T-cell (primary cell): Measurements from ENCODE around the gene PPP2R3B. TPM values are rescaled to one million over a fixed set of nuclear protein-coding genes. Genes with fewer than 3 reads are reported as not detected.

Experiments
- ATAC-seq, 4 experiments: fragments of 200-7000 bp in 3 of 4; fragments of 150-1000 bp in 1 of 4; cut with Tn5 transposase; replicated peaks in 1 of 4; 1 replicate in 3 of 4; 2 replicates in 1 of 4; pipeline ENCODE4 v1.10.0; 2021; ENCODE audit warnings: moderate library complexity in 3 of 4, mild to moderate bottlenecking in 2 of 4, moderate number of reproducible peaks in 1 of 4
- CTCF ChIA-PET, 2 donors: fragments of 300-600 bp; sonication (Branson Sonifier 250); formaldehyde crosslinking; loops; one replicate each; lab custom pipeline; 2022; ENCODE audit warnings: antibody characterized with exemption in 2 of 2; lab: Charles Lee
- POLR2A ChIA-PET, 2 donors: fragments of 300-600 bp; sonication (Branson Sonifier 250); formaldehyde crosslinking; loops; one replicate each; lab custom pipeline; 2022; ENCODE audit warnings: antibody characterized with exemption in 2 of 2; lab: Charles Lee
- DNase-seq, 35 experiments: peaks; one replicate each; pipeline versions ENCODE4 v3.0.0 to v3.0.0-alpha.2; 2013 to 2023
- H3K27ac ChIP-seq: one replicate; pipeline ENCODE4 v1.5.1; 2013; ENCODE audit warnings: low read length
- H3K27me3 ChIP-seq, 2 experiments: replicated peaks in 1 of 2; 1 replicate in 1 of 2; 2 replicates in 1 of 2; pipeline versions ENCODE4 v1.6.1 to v1.7.0; 2013; ENCODE audit warnings: low read length in 1 of 2, mixed read lengths in 1 of 2; ENCODE audit not compliant: control insufficient read depth in 2 of 2, insufficient read depth in 2 of 2; ENCODE audit errors: extremely low read depth in 1 of 2
- H3K36me3 ChIP-seq, 2 donors: 1 replicate in 1 of 2; 2 replicates in 1 of 2; pipeline versions ENCODE4 v1.6.1 to v1.7.0; 2013; ENCODE audit warnings: low read length in 1 of 2; ENCODE audit not compliant: control insufficient read depth in 2 of 2, insufficient read depth in 1 of 2; ENCODE audit errors: extremely low read depth in 1 of 2
- H3K4me1 ChIP-seq, 2 experiments: 1 replicate in 1 of 2; 2 replicates in 1 of 2; pipeline versions ENCODE4 v1.6.1 to v1.7.0; 2013; ENCODE audit warnings: low read length in 2 of 2, mixed read lengths in 1 of 2; ENCODE audit not compliant: insufficient read depth in 2 of 2, control insufficient read depth in 1 of 2; ENCODE audit errors: extremely low read depth in 1 of 2
- H3K4me3 ChIP-seq, 2 donors: 1 replicate in 1 of 2; 2 replicates in 1 of 2; pipeline versions ENCODE4 v1.5.1 to v1.7.0; 2013; ENCODE audit warnings: mild to moderate bottlenecking in 2 of 2, low read length in 1 of 2, moderate library complexity in 1 of 2; ENCODE audit not compliant: control insufficient read depth in 1 of 2; ENCODE audit errors: extremely low read depth in 1 of 2
- H3K9me3 ChIP-seq: 2 replicates; pipeline ENCODE4 v1.7.0; 2013
- H3K27ac Mint-ChIP-seq, 2 donors: one replicate each; pipeline ENCODE4 v1.8.0; 2020 to 2021; ENCODE audit warnings: mild to moderate bottlenecking in 2 of 2, mixed read lengths in 2 of 2
- H3K27me3 Mint-ChIP-seq, 2 donors: one replicate each; pipeline ENCODE4 v1.8.0; 2021 to 2022; ENCODE audit warnings: mixed read lengths in 2 of 2
- H3K36me3 Mint-ChIP-seq: one replicate; pipeline ENCODE4 v1.8.0; 2021; ENCODE audit warnings: mixed read lengths
- H3K4me1 Mint-ChIP-seq, 3 donors: one replicate each; pipeline ENCODE4 v1.8.0; 2020 to 2022; ENCODE audit warnings: mixed read lengths in 3 of 3, mild to moderate bottlenecking in 1 of 3
- H3K4me3 Mint-ChIP-seq, 3 donors: one replicate each; pipeline ENCODE4 v1.8.0; 2020 to 2022; ENCODE audit warnings: mild to moderate bottlenecking in 3 of 3, mixed read lengths in 3 of 3, moderate library complexity in 3 of 3
- H3K9me3 Mint-ChIP-seq, 3 donors: one replicate each; pipeline ENCODE4 v1.8.0; 2020 to 2022; ENCODE audit warnings: mixed read lengths in 3 of 3
- WGBS: methylation state at CpG from one replicate; pipeline ENCODE4 v1.1.5; 2013; ENCODE audit warnings: missing lambda C conversion rate; ENCODE audit not compliant: insufficient coverage; 5-methylcytosine and 5-hydroxymethylcytosine counted together
- total RNA-seq, 35 experiments: library from RNA in 6 of 35; stranded (reverse) in 6 of 35; fragments of 120-200 nt in 1 of 35; gene quantifications; one replicate each; pipeline versions ENCODE4 v1.2.1 to v1.2.4 and lab custom pipeline; 2013 to 2026

Gene PPP2R3B
- total RNA-seq, 5 donors from 2014 or later (not counting 1 experiment from before 2014, with no cell fraction given): 30.5 to 56.5 (median 46.6) TPM

GRCh38 chrX:318739-319578 lies 67.7 kb downstream of the PPP2R3B start, which contains the start of gene GTPBP6:
GTPBP6 (minus strand) TSS chrX:318796; CDS start chrX:318787, 9 bp downstream.
- Mint-ChIP-seq H3K9me3 (no peaks in the 10 kb centered on the region), H3K4me1 (peaks cover 23 to 35% (median 32%) of the 10 kb centered on the region in 3 donors), H3K27ac (peak within 1 kb of the TSS; percentile 96 to 98), H3K27me3 (no peaks in the 10 kb centered on the region), H3K36me3 (peaks cover 3% of the 10 kb centered on the region), H3K4me3 (peak within 1 kb of the TSS in 2 of 3 donors; percentile 88 to 91)
- Histone ChIP-seq H3K36me3 (peaks cover 22 to 24% of the 10 kb centered on the region in 2 donors), H3K4me1 (peaks cover 12 to 54% of the 10 kb centered on the region in 2 experiments), H3K27me3 (peaks cover 0 to 13% of the 10 kb centered on the region in 2 experiments), H3K9me3 (no peaks in the 10 kb centered on the region), H3K27ac (peak within 1 kb of the TSS; percentile 96), H3K4me3 (peak within 1 kb of the TSS; percentile 82 to 97)
- peak; percentile 75 to 82 (median 81) for ATAC-seq
- ChIA-PET CTCF (no interaction called here), POLR2A (no interaction called here)
- WGBS: under 1% methylated on average over 97 of the region's 97 CpGs
- DNase-seq: peak; percentile 95 to 100 (median 99)

- peaks cover 18 to 28% (median 27%) of the 10 kb centered on the region in 3 donors for H3K4me1 Mint-ChIP-seq
- under 1% methylated on average over 60 of the region's 61 CpGs for WGBS
- Histone ChIP-seq H3K36me3 (peaks cover 29 to 31% of the 10 kb centered on the region in 2 donors), H3K27ac (peak overlapping the region; percentile 96), H3K4me1 (peaks cover 12 to 47% of the 10 kb centered on the region in 2 experiments), H3K4me3 (peak overlapping the region; percentile 44 to 70), H3K27me3 (peaks cover 0 to 10% of the 10 kb centered on the region in 2 experiments), H3K9me3 (no peaks in the 10 kb centered on the region)
- H3K36me3 Mint-ChIP-seq: peaks cover 7% of the 10 kb centered on the region
- ChIA-PET POLR2A (no interaction called here), CTCF (no interaction called here)
- ATAC-seq (peak; percentile 61 to 70 (median 64)), DNase-seq (peak; percentile 85 to 100 (median 99))
- peak overlapping the region; percentile 96 to 98 for H3K27ac Mint-ChIP-seq
- H3K4me3 Mint-ChIP-seq: peak overlapping the region in 2 of 3 donors; percentile 88 to 91
- H3K9me3 Mint-ChIP-seq: no peaks in the 10 kb centered on the region
- no peaks in the 10 kb centered on the region for H3K27me3 Mint-ChIP-seq
Observed at GRCh38 chrX:318068-318738, 68.5 kb downstream of the PPP2R3B start.

- Histone ChIP-seq H3K27me3 (peaks cover 0 to 10% of the 10 kb centered on the region in 2 experiments), H3K27ac (peak overlapping the region; percentile 96), H3K9me3 (no peaks in the 10 kb centered on the region), H3K4me1 (peaks cover 12 to 40% of the 10 kb centered on the region in 2 experiments), H3K4me3 (peak overlapping the region; percentile 23 to 70), H3K36me3 (peaks cover 32 to 36% of the 10 kb centered on the region in 2 donors)
- Mint-ChIP-seq H3K4me1 (peaks cover 12 to 22% (median 21%) of the 10 kb centered on the region in 3 donors), H3K36me3 (peaks cover 8% of the 10 kb centered on the region), H3K27ac (peak overlapping the region; percentile 96 to 98), H3K4me3 (peak overlapping the region in 2 of 3 donors; percentile 88 to 91), H3K9me3 (no peaks in the 10 kb centered on the region), H3K27me3 (no peaks in the 10 kb centered on the region)
- ATAC-seq (no peak), DNase-seq (no peak)
- ChIA-PET POLR2A (no interaction called here), CTCF (no interaction called here)
- WGBS: 13% methylated on average over 7 of the region's 28 CpGs
Observed at GRCh38 chrX:317424-318067, 69.2 kb downstream of the PPP2R3B start.

GRCh38 chrX:316351-317325 lies 70.1 kb downstream of the PPP2R3B start:
- Histone ChIP-seq H3K27ac (peak overlapping the region; percentile 44), H3K36me3 (peaks cover 40 to 45% of the 10 kb centered on the region in 2 donors), H3K4me1 (peaks cover 12 to 38% of the 10 kb centered on the region in 2 experiments), H3K9me3 (no peaks in the 10 kb centered on the region), H3K4me3 (no peak overlapping the region), H3K27me3 (peaks cover 0 to 10% of the 10 kb centered on the region in 2 experiments)
- Mint-ChIP-seq H3K27me3 (no peaks in the 10 kb centered on the region), H3K27ac (peak overlapping the region in 1 of 2 donors; percentile 34), H3K4me1 (peaks cover 9 to 20% (median 19%) of the 10 kb centered on the region in 3 donors), H3K9me3 (no peaks in the 10 kb centered on the region), H3K4me3 (peak overlapping the region in 2 of 3 donors; percentile 21 to 59), H3K36me3 (peaks cover 15% of the 10 kb centered on the region)
- no peak for ATAC-seq
- no peak for DNase-seq
- ChIA-PET POLR2A (no interaction called here), CTCF (no interaction called here)
- 97% methylated on average over 44 of the region's 50 CpGs for WGBS

GRCh38 chrX:314781-315595 lies 71.7 kb downstream of the PPP2R3B start:
- H3K27ac ChIP-seq: no peak overlapping the region
- POLR2A ChIA-PET: no interaction called here
- H3K36me3 Mint-ChIP-seq: peaks cover 17% of the 10 kb centered on the region
- ATAC-seq (no peak), DNase-seq (no peak)
- no peak overlapping the region for H3K27ac Mint-ChIP-seq
- no peaks in the 10 kb centered on the region for H3K9me3 Mint-ChIP-seq
- peaks cover under 1 to 11% (median 9%) of the 10 kb centered on the region in 3 donors for H3K4me1 Mint-ChIP-seq
- H3K36me3 ChIP-seq: peaks cover 52 to 58% of the 10 kb centered on the region in 2 donors
- no peaks in the 10 kb centered on the region for H3K27me3 Mint-ChIP-seq
- H3K4me1 ChIP-seq: peaks cover 5 to 28% of the 10 kb centered on the region in 2 experiments
- WGBS: 96% methylated on average over 34 of the region's 51 CpGs
- H3K27me3 ChIP-seq: peaks cover 0 to 3% of the 10 kb centered on the region in 2 experiments
- no peak overlapping the region for H3K4me3 ChIP-seq
- no peak overlapping the region for H3K4me3 Mint-ChIP-seq
- CTCF ChIA-PET: no interaction called here
- no peaks in the 10 kb centered on the region for H3K9me3 ChIP-seq
